ENCODE measurements around the gene TEX264. TPM values are rescaled to one million over a fixed set of nuclear protein-coding genes. Genes with fewer than 3 reads are reported as not detected.

The TEX264 gene
- total and polyA plus RNA-seq, 2 of the 13 experiments (the other 11 are each of a cell fraction or from before 2014, with no cell fraction given), result 35.2 to 52.1 TPM

GRCh38 chr3:51711352-51712037 lies 40.4 kb downstream of the TEX264 start:
- H3K27me3 ChIP-seq (ENCODE audit: control insufficient read depth in 1 of 2, insufficient read depth in 2 of 2, low read length in 2 of 2), result peaks cover 2 to 15% of the 10 kb centered on the region in 2 experiments; a peak in 4 of 5 replicates
- WGBS (ENCODE audit: low lambda C conversion rate), result 38% methylated on average over 8 of the region's 8 CpGs
- no peaks in the 10 kb centered on the region for H3K79me2 ChIP-seq (ENCODE audit: insufficient read depth, low read length)
- no peak overlapping the region for H2AFZ ChIP-seq (ENCODE audit: low read length)
- intact Hi-C loops (cut with micrococcal nuclease; ENCODE audit: unreplicated experiment), result no loop called here
- ATAC-seq (no peak), DNase-seq (ENCODE audit: low spot score) (no peak), FAIRE-seq (no peak)
- H3K9ac ChIP-seq (ENCODE audit: insufficient read depth, low read depth, low read length), result no peak overlapping the region
- POLR2A ChIA-PET, result no interaction called here
- H3K36me3 ChIP-seq (replicated peaks in 1 of 2; ENCODE audit: control insufficient read depth in 1 of 2, insufficient read depth in 2 of 2, low read length in 2 of 2), result no peaks in the 10 kb centered on the region
- no peak overlapping the region for H3K4me2 ChIP-seq (ENCODE audit: low read depth, low read length)
- 0 out of 2 replicates have a peak, but pooled peaks cover 5% of the 10 kb centered on the region for H4K20me1 ChIP-seq (ENCODE audit: insufficient read depth, low read length)
- H3K4me3 ChIP-seq (replicated peaks in 1 of 3; ENCODE audit: insufficient read depth in 1 of 3, low read depth in 2 of 3, low read length in 3 of 3), result no peak overlapping the region
- CTCF ChIA-PET (ENCODE audit: low intra/inter-chr PET ratio, low total read pairs), result no interaction called here
- no TSS peak for BruUV-seq (replicated peaks)
- H3K4me1 ChIP-seq (ENCODE audit: insufficient read depth, low read length), result peaks cover 28% of the 10 kb centered on the region
- no peak overlapping the region for H3K27ac ChIP-seq (ENCODE audit: extremely low read length, insufficient read depth, low read length)
- no peaks in the 10 kb centered on the region for H3K9me3 ChIP-seq (ENCODE audit: low read length)
- TF ChIP-seq GATA4 (IDR thresholded peaks at IDR 0.05; ENCODE audit: borderline replicate concordance, low read depth), result no peak
- TF ChIP-seq SKI (IDR thresholded peaks at IDR 0.05; ENCODE audit: partially characterized antibody), result no peak
- TF ChIP-seq GFI1 (CRISPR knock-in tag; IDR thresholded peaks at IDR 0.05; ENCODE audit: borderline replicate concordance), result no peak
- TF ChIP-seq ZNF883 (CRISPR knock-in tag; IDR thresholded peaks at IDR 0.05; ENCODE audit: not compliant biosample characterization), result no peak
- TF ChIP-seq HMG20B (CRISPR knock-in tag; conservative IDR thresholded peaks at IDR 0.05), result no peak
- no peak for TF ChIP-seq SP1 (IDR thresholded peaks at IDR 0.05)
- no peak for TF ChIP-seq SP1 (CRISPR knock-in tag; IDR thresholded peaks at IDR 0.05)
- TF ChIP-seq ZNF737 (CRISPR knock-in tag; IDR thresholded peaks at IDR 0.05; ENCODE audit: borderline replicate concordance), result no peak
- no peak for TF ChIP-seq ZBTB26 (CRISPR knock-in tag; IDR thresholded peaks at IDR 0.05; ENCODE audit: borderline replicate concordance)
- no peak for TF ChIP-seq IRX3 (CRISPR knock-in tag; IDR thresholded peaks at IDR 0.05; ENCODE audit: borderline replicate concordance, low read depth)
- TF ChIP-seq NR2F6 (IDR thresholded peaks at IDR 0.05), result no peak
- no peak for TF ChIP-seq NR2F6 (CRISPR knock-in tag; IDR thresholded peaks at IDR 0.05)
- TF ChIP-seq GABPB1 (CRISPR knock-in tag; IDR thresholded peaks at IDR 0.05), result no peak
- TF ChIP-seq HNF4G (IDR thresholded peaks at IDR 0.05; ENCODE audit: borderline replicate concordance, low read depth, low read length), result no peak
- TF ChIP-seq HNF4G (CRISPR knock-in tag; IDR thresholded peaks at IDR 0.05; ENCODE audit: borderline replicate concordance, low read depth), result no peak
- TF ChIP-seq MTF1 (CRISPR knock-in tag; IDR thresholded peaks at IDR 0.05), result no peak
- TF ChIP-seq KDM3A (CRISPR knock-in tag; IDR thresholded peaks at IDR 0.05; ENCODE audit: low read depth), result no peak
- no peak for TF ChIP-seq ZNF292 (CRISPR knock-in tag; IDR thresholded peaks at IDR 0.05; ENCODE audit: borderline replicate concordance, low read depth)
- in situ Hi-C loops (cut with HindIII; ENCODE audit: extremely low pct_ligation_motif_present, low pct_unique_long_range_greater_than_20kb), result loop anchor here (5.0 kb wide), 1 partner anchor 86 kb away; no protein-coding TSS in a partner anchor
